GM08714 (cell line): ENCODE results near the gene ZNF367.

ENCODE experiments used
- H3K4me3 ChIP-seq: fragments of 200-500 bp; sonication (Bioruptor generic); 2 replicates; pipeline ENCODE4 v1.5.1; 2014; ENCODE audit warnings: mild to moderate bottlenecking, low read length, inconsistent platforms
- ZNF274 ChIP-seq: IDR thresholded peaks from 2 replicates; pipeline ENCODE4 v1.6.1; 2012; ENCODE audit warnings: mild to moderate bottlenecking, low read depth, low read length

Gene ZNF367

DNA sequence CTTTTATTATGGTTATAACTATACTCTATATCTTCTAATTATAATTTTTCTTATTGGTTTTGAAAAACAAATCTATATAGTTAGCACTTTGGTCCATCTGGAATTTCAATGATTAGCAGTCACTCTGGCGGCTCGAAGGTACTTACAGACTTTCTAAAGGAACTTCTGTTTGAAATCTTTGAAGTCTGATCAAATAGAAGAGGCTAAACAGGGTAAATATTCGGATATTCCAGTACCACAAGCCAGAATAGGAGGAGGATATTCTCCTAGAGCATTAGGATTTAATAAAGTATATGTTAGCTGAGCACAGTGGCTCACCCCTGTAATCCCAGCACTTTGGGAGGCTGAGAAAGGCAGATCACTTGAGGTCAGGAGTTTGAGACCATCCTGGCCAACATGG is 77.5 kb downstream of the ZNF367 start:
- no peak for TF ChIP-seq ZNF274
- no peak overlapping the region for H3K4me3 ChIP-seq

DNA sequence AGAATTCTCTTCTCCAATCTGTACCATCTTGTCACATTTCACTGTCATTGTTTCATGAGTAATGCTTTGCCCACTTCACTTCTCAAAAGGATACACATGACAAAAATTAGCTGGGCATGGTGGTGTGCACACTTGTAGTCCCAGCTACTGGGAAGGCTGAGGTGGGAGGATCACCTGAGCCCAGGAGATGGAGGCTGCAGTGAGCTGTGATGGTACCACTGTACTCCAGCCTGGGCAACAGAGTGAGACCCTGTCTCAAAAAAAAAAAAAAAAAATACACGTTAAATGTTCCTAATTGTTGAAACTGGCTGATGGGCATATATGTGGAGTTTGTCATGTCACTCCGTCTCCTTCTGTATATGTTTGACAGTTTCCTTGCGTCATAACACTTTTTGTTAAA is 79.9 kb downstream of the ZNF367 start:
- no peak overlapping the region for H3K4me3 ChIP-seq
- no peak for TF ChIP-seq ZNF274
